NCI-H2227 (cell line): Measurements from ENCODE around the gene MFF.

Experiments used
- DNase-seq: peaks from one replicate; lab custom pipeline; 2025; ENCODE audit not compliant: unreplicated experiment; lab: John Stamatoyannopoulos, UW

MFF gene

DNA sequence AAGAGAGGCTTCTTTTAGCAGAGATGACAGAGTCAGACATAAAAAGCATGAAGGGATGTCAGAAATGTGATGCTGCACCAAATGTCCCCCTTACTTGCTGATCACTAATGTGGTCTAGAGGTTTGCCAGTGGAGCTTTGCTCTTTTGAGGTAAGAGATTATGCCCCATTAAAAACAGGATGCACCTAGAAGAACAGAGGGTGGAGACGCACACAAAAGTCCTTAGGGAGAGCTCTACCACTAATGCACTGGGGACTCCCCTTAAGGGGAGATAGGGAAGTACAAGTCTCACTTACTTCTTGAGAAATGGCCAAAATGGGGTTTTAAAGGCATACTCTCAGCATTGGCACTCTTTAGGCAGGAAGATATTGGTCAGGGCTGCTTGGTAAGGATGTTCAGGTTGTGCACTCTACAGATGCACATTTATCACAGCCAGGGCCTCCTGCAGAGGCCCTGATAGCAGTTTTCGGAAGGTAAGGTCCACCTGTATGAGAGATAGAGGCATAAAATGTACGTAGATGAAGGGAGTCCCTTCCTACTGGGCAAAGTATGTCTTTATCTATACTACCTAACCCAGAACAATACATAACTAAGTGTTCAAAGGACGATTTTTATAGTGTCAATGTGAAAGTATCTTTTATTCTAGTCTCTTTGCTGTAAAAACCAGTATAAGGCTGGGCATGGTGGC is 79.7 kb downstream of the MFF start:
- DNase-seq = no peak

- peak; percentile 89 for DNase-seq
Observed at GRCh38 chr2:227406177-227407031, 81.4 kb downstream of the MFF start.
